Sigmoid colon (tissue), 7 donors: ENCODE measurements around the gene GPR22. TPM values are rescaled to one million over a fixed set of nuclear protein-coding genes. Genes with fewer than 3 reads are reported as not detected.

Experiments
- DNase-seq: peaks from one replicate; pipeline ENCODE4 v3.0.0-alpha.2; 2019
- H3K27ac ChIP-seq, 4 donors: fragments of 200-600 bp; sonication (generic); one replicate each; pipeline ENCODE4 v1.5.1; 2016 to 2019; ENCODE audit warnings: mild to moderate bottlenecking in 1 of 4
- H3K27me3 ChIP-seq, 3 donors: fragments of 200-600 bp; sonication (generic); one replicate each; pipeline ENCODE4 v1.5.1; 2019; ENCODE audit warnings: mild to moderate bottlenecking in 1 of 3
- H3K36me3 ChIP-seq, 4 donors: fragments of 200-600 bp; sonication (generic); one replicate each; pipeline ENCODE4 v1.5.1; 2016 to 2019
- H3K4me1 ChIP-seq, 4 donors: fragments of 200-600 bp; sonication (generic); one replicate each; pipeline ENCODE4 v1.5.1; 2017 to 2019
- H3K4me3 ChIP-seq, 4 donors: fragments of 200-600 bp; sonication (generic); one replicate each; pipeline ENCODE4 v1.5.1; 2017 to 2019; ENCODE audit warnings: mild to moderate bottlenecking in 2 of 4, moderate library complexity in 1 of 4
- H3K9me3 ChIP-seq, 4 donors: fragments of 200-600 bp in 3 of 4; sonication (generic) in 3 of 4; one replicate each; pipeline versions ENCODE4 v1.5.1 to v1.6.1; 2013 to 2019
- EP300 ChIP-seq, 4 donors: sonication (generic); formaldehyde crosslinking; IDR thresholded peaks; one replicate each; pipeline ENCODE4 v1.6.1; 2017; ENCODE audit warnings: antibody characterized with exemption in 4 of 4
- POLR2A ChIP-seq, 2 donors: fragments of 450-650 bp; IDR thresholded peaks; one replicate each; pipeline ENCODE4 v1.6.1; 2016; ENCODE audit warnings: antibody characterized with exemption in 2 of 2, mild to moderate bottlenecking in 2 of 2, moderate library complexity in 2 of 2
- POLR2AphosphoS5 ChIP-seq, 4 donors: sonication (generic); formaldehyde crosslinking; IDR thresholded peaks; one replicate each; pipeline ENCODE4 v1.6.1; 2017; ENCODE audit warnings: antibody characterized with exemption in 4 of 4
- WGBS, 2 donors: extraction: QIAGEN DNeasy Blood & Tissue Kit; methylation state at CpG; one replicate each; pipeline ENCODE4 v1.1.7; 2013; 5-methylcytosine and 5-hydroxymethylcytosine counted together
- intact Hi-C: fragments of 100-400 bp; cut with DNase I; formaldehyde crosslinking; loops from one replicate; pipeline ENCODE4 v1.15.1; 2023
- polyA plus RNA-seq, 3 donors: library from polyadenylated mRNA; stranded (reverse); fragments of 200-250 nt; gene quantifications; one replicate each; pipeline ENCODE4 v1.2.3, GENCODE V29; 2013
- total RNA-seq, 4 donors: library from RNA; depleted of rRNA; stranded (reverse); fragments of >200 nt; gene quantifications; one replicate each; pipeline ENCODE4 v1.1.0, GENCODE V29; 2016
- TF ChIP-seq, protein P1 (sequence below), 4 experiments: fragments of 450-650 bp in 3 of 4; fragments of 200-600 bp in 1 of 4; IDR thresholded peaks; one replicate each; pipeline ENCODE4 v1.5.1; 2016 to 2019; ENCODE audit warnings: antibody characterized with exemption in 4 of 4, mild to moderate bottlenecking in 3 of 4, moderate library complexity in 2 of 4
- donor health status: healthy with polysubstance abuse.
- donor health status: Bipolar disorder and iron deficiency.
- donor health status: healthy.

The GPR22 gene
- total and polyA plus RNA-seq, 7 donors, result 0.10 to 1.1 (median 0.55) TPM; not detected in 3

DNA sequence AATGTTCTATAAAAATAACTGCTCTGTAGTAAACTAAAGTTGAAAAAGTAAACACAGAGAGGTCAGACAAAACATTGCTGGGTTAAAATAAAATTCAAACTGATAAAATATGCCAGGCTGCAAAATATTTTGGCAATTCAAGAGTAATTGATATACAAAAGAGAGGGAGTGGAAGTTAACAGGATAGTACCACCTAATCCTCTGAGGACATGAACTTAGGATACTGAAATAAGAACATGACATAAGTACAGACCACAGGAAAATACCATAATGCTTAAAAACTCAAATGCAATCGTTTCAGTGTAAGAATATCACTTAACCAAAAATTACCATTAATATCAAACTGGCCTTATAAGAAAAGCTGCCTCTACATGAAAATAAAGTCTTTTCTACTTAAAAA lies 37.6 kb upstream of the GPR22 start:
- intact Hi-C loops, result no loop called here
- TF ChIP-seq EP300 (IDR thresholded peaks at IDR 0.05), result no peak
- no peak for TF ChIP-seq POLR2AphosphoS5 (IDR thresholded peaks at IDR 0.05)
- TF ChIP-seq, protein P1, sequence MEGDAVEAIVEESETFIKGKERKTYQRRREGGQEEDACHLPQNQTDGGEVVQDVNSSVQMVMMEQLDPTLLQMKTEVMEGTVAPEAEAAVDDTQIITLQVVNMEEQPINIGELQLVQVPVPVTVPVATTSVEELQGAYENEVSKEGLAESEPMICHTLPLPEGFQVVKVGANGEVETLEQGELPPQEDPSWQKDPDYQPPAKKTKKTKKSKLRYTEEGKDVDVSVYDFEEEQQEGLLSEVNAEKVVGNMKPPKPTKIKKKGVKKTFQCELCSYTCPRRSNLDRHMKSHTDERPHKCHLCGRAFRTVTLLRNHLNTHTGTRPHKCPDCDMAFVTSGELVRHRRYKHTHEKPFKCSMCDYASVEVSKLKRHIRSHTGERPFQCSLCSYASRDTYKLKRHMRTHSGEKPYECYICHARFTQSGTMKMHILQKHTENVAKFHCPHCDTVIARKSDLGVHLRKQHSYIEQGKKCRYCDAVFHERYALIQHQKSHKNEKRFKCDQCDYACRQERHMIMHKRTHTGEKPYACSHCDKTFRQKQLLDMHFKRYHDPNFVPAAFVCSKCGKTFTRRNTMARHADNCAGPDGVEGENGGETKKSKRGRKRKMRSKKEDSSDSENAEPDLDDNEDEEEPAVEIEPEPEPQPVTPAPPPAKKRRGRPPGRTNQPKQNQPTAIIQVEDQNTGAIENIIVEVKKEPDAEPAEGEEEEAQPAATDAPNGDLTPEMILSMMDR (IDR thresholded peaks at IDR 0.05), result no peak
- no peak for TF ChIP-seq POLR2A (IDR thresholded peaks at IDR 0.05)
- no peaks in the 10 kb centered on the region for H3K36me3 ChIP-seq
- peaks cover 0 to 3% (median 0%) of the 10 kb centered on the region in 4 donors for H3K4me1 ChIP-seq
- H3K4me3 ChIP-seq, result no peak overlapping the region
- no peak overlapping the region for H3K27ac ChIP-seq
- 83 to 85% methylated on average over 1 of the region's 1 CpG for WGBS, 2 donors
- no peaks in the 10 kb centered on the region for H3K27me3 ChIP-seq
- no peak for DNase-seq
- no peaks in the 10 kb centered on the region for H3K9me3 ChIP-seq

DNA sequence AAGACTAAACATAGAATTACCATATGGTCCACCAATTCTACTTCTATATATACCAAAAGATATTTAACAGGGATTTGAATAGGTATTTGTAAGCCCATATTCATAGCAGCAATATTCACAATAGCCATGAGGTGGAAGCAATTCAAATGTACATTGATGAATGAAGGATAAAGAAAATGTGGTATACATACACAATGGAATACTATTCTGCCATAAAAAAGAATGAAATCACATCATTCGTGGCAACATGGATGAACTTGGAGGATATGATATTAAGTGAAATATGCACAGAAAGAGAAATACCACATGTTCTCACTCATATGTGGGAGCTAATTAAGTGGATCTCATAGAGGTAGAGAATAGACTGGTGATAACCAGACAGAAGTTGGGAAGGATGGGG lies 34.1 kb upstream of the GPR22 start:
- TF ChIP-seq POLR2AphosphoS5 (IDR thresholded peaks at IDR 0.05), result no peak
- no peak for TF ChIP-seq EP300 (IDR thresholded peaks at IDR 0.05)
- no peak for TF ChIP-seq POLR2A (IDR thresholded peaks at IDR 0.05)
- TF ChIP-seq, protein P1 (IDR thresholded peaks at IDR 0.05), result no peak
- Histone ChIP-seq H3K27ac (no peak overlapping the region), H3K9me3 (no peaks in the 10 kb centered on the region), H3K4me3 (no peak overlapping the region), H3K4me1 (peaks cover 0 to 3% (median 0%) of the 10 kb centered on the region in 4 donors), H3K27me3 (no peaks in the 10 kb centered on the region), H3K36me3 (no peaks in the 10 kb centered on the region)
- intact Hi-C loops, result no loop called here
- no peak for DNase-seq
- WGBS, 2 donors, result 95 to 97% methylated on average over 1 of the region's 1 CpG

DNA sequence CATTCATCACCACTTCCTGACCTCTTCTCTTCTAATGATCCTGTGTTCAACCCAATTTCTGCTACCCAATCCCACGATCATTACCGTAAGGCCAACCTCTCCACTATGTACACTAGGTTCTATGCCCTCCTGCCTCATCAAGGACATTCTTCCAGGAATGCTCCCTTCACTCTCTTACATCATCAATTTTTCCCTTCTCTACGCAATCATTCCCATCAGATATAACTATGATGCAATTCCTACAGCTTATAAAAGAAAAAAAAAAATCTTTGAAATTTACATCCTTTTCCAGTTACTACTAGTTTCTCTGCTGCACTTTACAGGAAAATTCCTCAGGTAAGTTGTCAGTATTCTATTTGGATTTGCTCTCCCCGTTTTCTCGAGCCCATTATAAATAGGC lies 30.8 kb upstream of the GPR22 start:
- no peak overlapping the region for H3K4me3 ChIP-seq
- H3K9me3 ChIP-seq, result no peaks in the 10 kb centered on the region
- H3K36me3 ChIP-seq, result no peaks in the 10 kb centered on the region
- intact Hi-C loops, result no loop called here
- H3K27ac ChIP-seq, result no peak overlapping the region
- TF ChIP-seq, protein P1 (IDR thresholded peaks at IDR 0.05), result no peak
- TF ChIP-seq EP300 (IDR thresholded peaks at IDR 0.05) (no peak), POLR2A (IDR thresholded peaks at IDR 0.05) (no peak), POLR2AphosphoS5 (IDR thresholded peaks at IDR 0.05) (no peak)
- no peak for DNase-seq
- WGBS, 2 donors, result 97% methylated on average over 5 of the region's 5 CpGs
- H3K4me1 ChIP-seq, result no peaks in the 10 kb centered on the region
- H3K27me3 ChIP-seq, result no peaks in the 10 kb centered on the region

DNA sequence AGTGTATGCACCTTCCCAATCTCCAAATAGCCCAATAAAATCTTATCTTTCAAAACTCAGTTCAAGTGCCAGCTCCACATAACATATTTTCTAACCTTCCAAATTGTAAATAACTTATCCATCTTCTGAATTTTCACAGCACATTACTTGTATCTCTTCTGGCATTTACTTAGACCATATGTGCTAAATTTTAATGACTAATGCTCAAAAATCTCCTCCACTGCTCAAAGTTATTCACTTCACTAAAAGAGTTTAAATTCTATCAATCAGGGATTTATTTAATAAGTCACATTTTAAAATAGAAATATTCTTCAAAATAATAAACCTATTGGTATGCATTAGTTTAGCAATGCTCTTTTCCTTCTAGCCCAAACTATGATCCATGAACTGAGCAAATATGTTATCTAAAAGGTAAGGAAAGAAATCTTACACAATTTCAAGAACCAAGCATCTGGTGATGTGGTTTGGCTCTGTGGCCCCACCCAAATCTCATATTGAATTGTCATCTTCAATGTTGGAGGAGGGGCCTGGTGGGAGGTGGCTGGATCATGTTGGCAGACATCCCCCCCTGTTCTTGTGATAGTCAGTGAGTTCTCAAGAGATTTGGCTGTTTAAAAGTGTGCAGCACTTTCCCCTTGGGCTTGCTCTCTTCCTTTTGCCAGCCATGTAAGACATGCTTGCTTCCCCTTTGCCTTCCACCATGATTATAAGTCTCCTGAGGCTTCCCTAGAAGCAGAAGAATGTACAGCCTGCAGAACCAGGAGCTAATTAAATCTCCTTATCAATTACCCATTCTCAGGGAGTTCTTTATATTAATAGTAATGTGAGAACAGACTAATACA lies 28.1 kb upstream of the GPR22 start:
- H3K4me3 ChIP-seq, result no peak overlapping the region
- TF ChIP-seq, protein P1 (IDR thresholded peaks at IDR 0.05), result no peak
- TF ChIP-seq POLR2A (IDR thresholded peaks at IDR 0.05) (no peak), EP300 (IDR thresholded peaks at IDR 0.05) (no peak), POLR2AphosphoS5 (IDR thresholded peaks at IDR 0.05) (no peak)
- no peaks in the 10 kb centered on the region for H3K9me3 ChIP-seq
- no peaks in the 10 kb centered on the region for H3K4me1 ChIP-seq
- H3K27me3 ChIP-seq, result no peaks in the 10 kb centered on the region
- intact Hi-C loops, result no loop called here
- H3K36me3 ChIP-seq, result no peaks in the 10 kb centered on the region
- DNase-seq, result no peak
- H3K27ac ChIP-seq, result no peak overlapping the region
